T-helper 1 cell treated with Interleukin-12 subunit alpha and Interleukin-12 subunit beta and Interleukin-4 antibody, amounts not matched to agents 30 ng/mL and 1 ng/mL, for 36 hours (primary cell): Measurements from ENCODE around the gene SCYGR4. TPM values are rescaled to one million over a fixed set of nuclear protein-coding genes. Genes with fewer than 3 reads are reported as not detected.
"Not testable (repeated sequence)": the region's sequence is repeated elsewhere in the genome, so short reads cannot be mapped to it uniquely, and the experiment has no call there.

Experiments
- intact Hi-C: fragments of 100-400 bp; cut with micrococcal nuclease; formaldehyde crosslinking; loops from one replicate; pipeline ENCODE4 v1.15.1; 2024
- total RNA-seq: library from RNA; stranded (reverse); gene quantifications from 2 replicates; pipeline ENCODE4 v1.2.3, GENCODE V29; 2022

The SCYGR4 gene
- not detected in 2 replicates for total RNA-seq

- intact Hi-C loops, result no loop called here
These were observed at the start of gene SCYGR4 for GRCh38 chr2:227617316-227618230. Gene SCYGR4, plus strand, starts transcription at chr2:227617498. Its CDS starts 0 bp downstream, at chr2:227617498.

- intact Hi-C loops, result no loop called here
These were observed 48.5 kb upstream of the SCYGR4 start for GRCh38 chr2:227568852-227569169.

GRCh38 chr2:227570615-227571014 lies 46.7 kb upstream of the SCYGR4 start:
- intact Hi-C loops, result no loop called here

- intact Hi-C loops, result no loop called here
These were observed 41.2 kb upstream of the SCYGR4 start for GRCh38 chr2:227576110-227576509.

- intact Hi-C loops, result no loop called here
These were observed 40.5 kb upstream of the SCYGR4 start for GRCh38 chr2:227576812-227577211.

GRCh38 chr2:227577555-227577954 lies 39.7 kb upstream of the SCYGR4 start:
- intact Hi-C loops, result no loop called here

GRCh38 chr2:227578642-227579041 lies 38.7 kb upstream of the SCYGR4 start:
- intact Hi-C loops, result no loop called here

- intact Hi-C loops, result no loop called here
These were observed 37.5 kb upstream of the SCYGR4 start for GRCh38 chr2:227579791-227580190.

- intact Hi-C loops, result no loop called here
These were observed 34.9 kb upstream of the SCYGR4 start for GRCh38 chr2:227582369-227582768.

GRCh38 chr2:227592694-227593387 lies 24.5 kb upstream of the SCYGR4 start:
- intact Hi-C loops, result no loop called here

- intact Hi-C loops, result no loop called here
These were observed 21.5 kb upstream of the SCYGR4 start for GRCh38 chr2:227595797-227596196.

- intact Hi-C loops, result no loop called here
These were observed 20.3 kb upstream of the SCYGR4 start for GRCh38 chr2:227597036-227597435.

GRCh38 chr2:227597998-227598397 lies 19.3 kb upstream of the SCYGR4 start:
- intact Hi-C loops, result no loop called here

- intact Hi-C loops, result not testable (repeated sequence)
These were observed 18.3 kb upstream of the SCYGR4 start, which contains the start of gene SCYGR2 for GRCh38 chr2:227598835-227599503. Gene SCYGR2, plus strand, starts transcription at chr2:227598893. Its CDS starts 0 bp downstream, at chr2:227598893.

GRCh38 chr2:227602358-227602757 lies 14.9 kb upstream of the SCYGR4 start:
- intact Hi-C loops, result no loop called here

GRCh38 chr2:227606476-227606875 lies 10.8 kb upstream of the SCYGR4 start:
- intact Hi-C loops, result no loop called here

GRCh38 chr2:227607941-227608340 lies 9.4 kb upstream of the SCYGR4 start:
- intact Hi-C loops, result no loop called here

- intact Hi-C loops, result no loop called here
These were observed 8.5 kb upstream of the SCYGR4 start for GRCh38 chr2:227608561-227609338.

GRCh38 chr2:227610123-227610522 lies 7.2 kb upstream of the SCYGR4 start:
- intact Hi-C loops, result no loop called here

- intact Hi-C loops, result no loop called here
These were observed 4.6 kb upstream of the SCYGR4 start for GRCh38 chr2:227612546-227613271.

GRCh38 chr2:227613272-227613660 lies 4.0 kb upstream of the SCYGR4 start:
- intact Hi-C loops, result no loop called here
